ENCODE results near the gene DAGLB.

DNA sequence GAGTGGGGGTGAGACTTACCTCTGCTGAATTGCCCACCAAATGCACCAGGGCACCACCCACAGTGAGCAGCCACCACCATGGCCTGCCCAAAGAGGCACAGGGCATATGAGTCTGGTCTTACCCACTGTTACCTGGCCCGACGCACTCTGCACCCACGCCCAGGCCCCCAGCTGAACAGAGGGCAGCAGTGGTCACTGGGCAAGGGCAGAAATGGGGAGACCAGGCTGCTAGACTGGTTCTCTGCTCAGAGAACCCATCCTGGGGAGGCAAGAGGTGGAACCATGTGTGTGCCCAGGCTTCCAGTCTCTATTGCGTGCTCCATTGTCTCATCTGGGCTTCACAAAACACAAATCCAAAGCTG is 39.4 kb upstream of the DAGLB start:
- TF ChIP-seq, protein P1, sequence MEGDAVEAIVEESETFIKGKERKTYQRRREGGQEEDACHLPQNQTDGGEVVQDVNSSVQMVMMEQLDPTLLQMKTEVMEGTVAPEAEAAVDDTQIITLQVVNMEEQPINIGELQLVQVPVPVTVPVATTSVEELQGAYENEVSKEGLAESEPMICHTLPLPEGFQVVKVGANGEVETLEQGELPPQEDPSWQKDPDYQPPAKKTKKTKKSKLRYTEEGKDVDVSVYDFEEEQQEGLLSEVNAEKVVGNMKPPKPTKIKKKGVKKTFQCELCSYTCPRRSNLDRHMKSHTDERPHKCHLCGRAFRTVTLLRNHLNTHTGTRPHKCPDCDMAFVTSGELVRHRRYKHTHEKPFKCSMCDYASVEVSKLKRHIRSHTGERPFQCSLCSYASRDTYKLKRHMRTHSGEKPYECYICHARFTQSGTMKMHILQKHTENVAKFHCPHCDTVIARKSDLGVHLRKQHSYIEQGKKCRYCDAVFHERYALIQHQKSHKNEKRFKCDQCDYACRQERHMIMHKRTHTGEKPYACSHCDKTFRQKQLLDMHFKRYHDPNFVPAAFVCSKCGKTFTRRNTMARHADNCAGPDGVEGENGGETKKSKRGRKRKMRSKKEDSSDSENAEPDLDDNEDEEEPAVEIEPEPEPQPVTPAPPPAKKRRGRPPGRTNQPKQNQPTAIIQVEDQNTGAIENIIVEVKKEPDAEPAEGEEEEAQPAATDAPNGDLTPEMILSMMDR (IDR thresholded peaks at IDR 0.05) = no peak
- TF ChIP-seq POLR2A (IDR thresholded peaks at IDR 0.05) = no peak
